CD4-positive, alpha-beta T cell treated with Interleukin-4 for 1 hour (primary cell): ENCODE measurements around the gene ARRDC4.

Experiments used
- DNase-seq, 2 donors: peaks; one replicate each; pipeline ENCODE4 v3.0.0-alpha.2; 2020 to 2022

Gene ARRDC4

GRCh38 chr15:97960364-97961066 is at the start of gene ARRDC4:
Gene ARRDC4, plus strand, starts transcription at chr15:97960703. Its CDS starts 159 bp downstream, at chr15:97960862.
- DNase-seq = peak; percentile 96 to 99

GRCh38 chr15:97914711-97915110 is 45.8 kb upstream of the ARRDC4 start:
- no peak for DNase-seq

GRCh38 chr15:97915261-97915660 is 45.2 kb upstream of the ARRDC4 start:
- DNase-seq = no peak

GRCh38 chr15:97921296-97921865 is 39.1 kb upstream of the ARRDC4 start:
- DNase-seq = no peak

- no peak for DNase-seq
These were observed 30.9 kb upstream of the ARRDC4 start for GRCh38 chr15:97929456-97930229.

GRCh38 chr15:97930230-97930629 is 30.3 kb upstream of the ARRDC4 start:
- no peak for DNase-seq

GRCh38 chr15:97931314-97931713 is 29.2 kb upstream of the ARRDC4 start:
- DNase-seq = no peak

GRCh38 chr15:97933589-97933988 is 26.9 kb upstream of the ARRDC4 start:
- DNase-seq = no peak

GRCh38 chr15:97940993-97941392 is 19.5 kb upstream of the ARRDC4 start:
- no peak for DNase-seq

GRCh38 chr15:97941572-97941971 is 18.9 kb upstream of the ARRDC4 start:
- no peak for DNase-seq

GRCh38 chr15:97944724-97945123 is 15.8 kb upstream of the ARRDC4 start:
- DNase-seq = no peak

GRCh38 chr15:97947465-97948260 is 12.8 kb upstream of the ARRDC4 start:
- no peak for DNase-seq

GRCh38 chr15:97953254-97953653 is 7.2 kb upstream of the ARRDC4 start:
- no peak for DNase-seq

- no peak for DNase-seq
These were observed 6.8 kb upstream of the ARRDC4 start for GRCh38 chr15:97953748-97954147.

- DNase-seq = no peak
These were observed 5.5 kb upstream of the ARRDC4 start for GRCh38 chr15:97955035-97955434.

- no peak for DNase-seq
These were observed 5.0 kb upstream of the ARRDC4 start for GRCh38 chr15:97955529-97955928.

GRCh38 chr15:97959724-97960363 is 659 bp upstream of the ARRDC4 start:
- DNase-seq = no peak

GRCh38 chr15:97961067-97961954 is 808 bp downstream of the ARRDC4 start:
- no peak for DNase-seq

GRCh38 chr15:97962263-97962662 is 1.8 kb downstream of the ARRDC4 start:
- no peak for DNase-seq

- DNase-seq = no peak
These were observed 3.3 kb downstream of the ARRDC4 start for GRCh38 chr15:97963779-97964178.

GRCh38 chr15:97966246-97966645 is 5.7 kb downstream of the ARRDC4 start:
- no peak for DNase-seq
